ENCODE measurements around the gene FOXE3. TPM values are rescaled to one million over a fixed set of nuclear protein-coding genes. Genes with fewer than 3 reads are reported as not detected.
A peak's percentile ranks its signal among the peaks of the same experiment; 100 is the strongest.

Gene FOXE3
- total and polyA plus RNA-seq, 2 donors (not counting 3 experiments of a cell fraction or from before 2014, with no cell fraction given): not detected

DNA sequence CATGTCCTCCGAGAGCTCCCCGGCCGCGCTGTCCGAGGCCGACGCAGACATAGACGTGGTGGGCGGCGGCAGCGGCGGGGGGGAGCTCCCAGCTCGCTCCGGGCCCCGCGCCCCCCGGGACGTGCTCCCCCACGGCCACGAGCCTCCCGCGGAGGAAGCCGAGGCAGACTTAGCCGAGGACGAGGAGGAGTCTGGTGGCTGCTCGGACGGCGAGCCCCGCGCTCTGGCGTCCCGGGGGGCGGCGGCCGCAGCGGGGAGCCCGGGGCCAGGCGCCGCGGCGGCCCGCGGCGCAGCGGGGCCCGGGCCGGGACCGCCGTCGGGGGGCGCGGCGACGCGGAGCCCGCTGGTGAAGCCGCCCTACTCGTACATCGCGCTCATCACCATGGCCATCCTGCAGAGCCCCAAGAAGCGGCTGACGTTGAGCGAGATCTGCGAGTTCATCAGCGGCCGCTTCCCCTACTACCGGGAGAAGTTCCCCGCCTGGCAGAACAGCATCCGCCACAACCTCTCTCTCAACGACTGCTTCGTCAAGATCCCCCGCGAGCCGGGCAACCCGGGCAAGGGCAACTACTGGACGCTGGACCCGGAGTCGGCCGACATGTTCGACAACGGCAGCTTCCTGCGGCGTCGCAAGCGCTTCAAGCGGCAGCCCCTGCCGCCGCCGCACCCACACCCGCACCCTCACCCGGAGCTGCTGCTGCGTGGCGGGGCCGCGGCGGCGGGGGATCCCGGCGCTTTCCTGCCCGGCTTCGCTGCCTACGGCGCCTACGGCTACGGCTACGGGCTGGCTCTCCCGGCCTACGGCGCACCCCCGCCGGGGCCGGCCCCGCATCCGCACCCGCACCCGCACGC is 22.3 kb downstream of the FOXE3 start:
- Histone ChIP-seq H3K9me1 (replicated peaks; ENCODE audit: control insufficient read depth, extremely low read depth, insufficient read depth, low read length) (no peaks in the 10 kb centered on the region), H3K36me3 (ENCODE audit: control insufficient read depth in 2 of 2, extremely low read depth in 1 of 2, insufficient read depth in 2 of 2, low read length in 2 of 2) (no peaks in the 10 kb centered on the region), H3K9ac (replicated peaks; ENCODE audit: extremely low read depth, insufficient read depth, low read length) (no peak overlapping the region), H3K79me2 (ENCODE audit: control insufficient read depth, insufficient read depth, low read length) (no peaks in the 10 kb centered on the region), H3K4me1 (ENCODE audit: control insufficient read depth, extremely low read depth, insufficient read depth, low read length) (peaks cover 15% of the 10 kb centered on the region), H3K9me3 (replicated peaks; ENCODE audit: control insufficient read depth, insufficient read depth, low read length) (no peaks in the 10 kb centered on the region), H3K4me2 (ENCODE audit: insufficient read depth, low read length) (no peak overlapping the region), H3K27me3 (ENCODE audit: control insufficient read depth in 2 of 2, insufficient read depth in 2 of 2, low read length in 2 of 2) (peaks cover 46 to 60% of the 10 kb centered on the region in 2 experiments), H3K27ac (ENCODE audit: insufficient read depth, low read depth, low read length) (no peak overlapping the region), H4K20me1 (replicated peaks; ENCODE audit: control insufficient read depth, extremely low read depth, insufficient read depth, low read length) (peaks cover 2% of the 10 kb centered on the region), H3K4me3 (replicated peaks in 1 of 3; ENCODE audit: insufficient read depth in 1 of 3, low read depth in 1 of 3, low read length in 3 of 3) (peak overlapping the region in 1 of 3 experiments; percentile 55), H2AFZ (ENCODE audit: low read depth, low read length) (peak overlapping the region; percentile 64)
- dilution Hi-C loops (cut with MboI; ENCODE audit: extremely low pct_ligation_motif_present, low sequenced_read_pairs) (no loop called here), intact Hi-C loops (cut with micrococcal nuclease) (no loop called here)
- TF ChIP-seq, protein P1, sequence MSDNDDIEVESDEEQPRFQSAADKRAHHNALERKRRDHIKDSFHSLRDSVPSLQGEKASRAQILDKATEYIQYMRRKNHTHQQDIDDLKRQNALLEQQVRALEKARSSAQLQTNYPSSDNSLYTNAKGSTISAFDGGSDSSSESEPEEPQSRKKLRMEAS (IDR thresholded peaks at IDR 0.05; ENCODE audit: insufficient read depth, insufficient read length): no peak
- peak; percentile 100 for TF ChIP-seq EZH2 (IDR thresholded peaks at IDR 0.05; ENCODE audit: borderline replicate concordance, low read depth, low read length, severe bottlenecking)
- no TSS peak for BruUV-seq (replicated peaks)
- DNase-seq (ENCODE audit: low read depth, low spot score) (no peak), FAIRE-seq (no peak)
- ChIA-PET POLR2A (interaction anchor here (0.6 kb wide), 1 partner anchor 51 kb away, joined by 4 read pairs; no protein-coding TSS in a partner anchor), CTCF (interaction anchor here (0.6 to 12.3 kb wide), 44 partner anchors 9 to 765 kb away, joined by 3 to 691 read pairs (median 5); partner anchors contain the start of genes PDZK1IP1 and STIL)

DNA sequence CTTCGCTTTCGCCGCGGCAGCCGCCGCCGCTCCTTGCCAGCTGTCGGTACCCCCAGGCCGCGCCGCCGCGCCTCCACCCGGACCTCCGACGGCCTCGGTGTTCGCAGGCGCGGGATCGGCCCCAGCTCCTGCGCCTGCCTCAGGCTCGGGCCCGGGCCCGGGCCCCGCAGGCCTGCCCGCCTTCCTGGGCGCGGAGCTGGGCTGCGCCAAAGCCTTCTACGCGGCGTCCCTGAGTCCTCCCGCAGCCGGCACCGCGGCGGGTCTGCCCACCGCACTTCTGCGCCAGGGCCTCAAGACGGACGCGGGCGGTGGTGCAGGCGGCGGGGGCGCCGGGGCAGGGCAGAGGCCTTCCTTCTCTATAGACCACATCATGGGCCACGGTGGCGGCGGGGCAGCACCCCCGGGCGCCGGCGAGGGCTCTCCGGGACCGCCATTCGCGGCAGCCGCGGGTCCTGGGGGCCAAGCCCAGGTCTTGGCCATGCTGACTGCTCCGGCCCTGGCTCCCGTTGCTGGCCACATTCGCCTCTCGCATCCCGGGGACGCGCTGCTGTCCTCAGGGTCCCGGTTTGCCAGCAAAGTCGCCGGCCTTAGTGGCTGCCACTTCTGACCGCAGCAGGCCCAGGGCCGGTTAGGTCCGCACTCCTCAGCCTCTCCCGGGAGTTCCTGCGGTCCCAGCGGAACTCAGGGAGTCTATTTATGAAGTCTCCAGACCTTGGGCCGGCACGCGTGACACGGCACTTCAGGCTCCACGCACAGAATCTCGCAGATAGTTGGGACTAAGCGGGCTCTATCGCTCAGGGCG is 23.1 kb downstream of the FOXE3 start:
- dilution Hi-C loops (cut with MboI; ENCODE audit: extremely low pct_ligation_motif_present, low sequenced_read_pairs) (no loop called here), intact Hi-C loops (cut with micrococcal nuclease) (no loop called here)
- H4K20me1 ChIP-seq (replicated peaks; ENCODE audit: control insufficient read depth, extremely low read depth, insufficient read depth, low read length): peaks cover 2% of the 10 kb centered on the region
- no peaks in the 10 kb centered on the region for H3K9me3 ChIP-seq (replicated peaks; ENCODE audit: control insufficient read depth, insufficient read depth, low read length)
- no TSS peak for BruUV-seq (replicated peaks)
- no peaks in the 10 kb centered on the region for H3K9me1 ChIP-seq (replicated peaks; ENCODE audit: control insufficient read depth, extremely low read depth, insufficient read depth, low read length)
- CTCF ChIA-PET: interaction anchor here (1.8 to 12.3 kb wide), 5 partner anchors 14 to 286 kb away, joined by 5 to 691 read pairs (median 90); no protein-coding TSS in a partner anchor
- TF ChIP-seq EZH2 (IDR thresholded peaks at IDR 0.05; ENCODE audit: borderline replicate concordance, low read depth, low read length, severe bottlenecking) (peak; percentile 100), MYC (IDR thresholded peaks at IDR 0.05; ENCODE audit: low read depth, low read length) (no peak)
- H3K4me2 ChIP-seq (ENCODE audit: insufficient read depth, low read length): no peak overlapping the region
- H3K9ac ChIP-seq (replicated peaks; ENCODE audit: extremely low read depth, insufficient read depth, low read length): no peak overlapping the region
- no peaks in the 10 kb centered on the region for H3K36me3 ChIP-seq (ENCODE audit: control insufficient read depth in 2 of 2, extremely low read depth in 1 of 2, insufficient read depth in 2 of 2, low read length in 2 of 2)
- FAIRE-seq: no peak
- H3K27ac ChIP-seq (ENCODE audit: insufficient read depth, low read depth, low read length): no peak overlapping the region
- no peak overlapping the region for H2AFZ ChIP-seq (ENCODE audit: low read depth, low read length)
- POLR2A ChIA-PET: no interaction called here
- H3K4me1 ChIP-seq (ENCODE audit: control insufficient read depth, extremely low read depth, insufficient read depth, low read length): peaks cover 9% of the 10 kb centered on the region
- no peak for DNase-seq (ENCODE audit: low read depth, low spot score)
- H3K4me3 ChIP-seq (replicated peaks in 1 of 3; ENCODE audit: insufficient read depth in 1 of 3, low read depth in 1 of 3, low read length in 3 of 3): no peak overlapping the region
- H3K27me3 ChIP-seq (ENCODE audit: control insufficient read depth in 2 of 2, insufficient read depth in 2 of 2, low read length in 2 of 2): peaks cover 50 to 64% of the 10 kb centered on the region in 2 experiments
- H3K79me2 ChIP-seq (ENCODE audit: control insufficient read depth, insufficient read depth, low read length): no peaks in the 10 kb centered on the region

Measured in endothelial cell of umbilical vein (primary cell).